Ovary (tissue), 3 donors: ENCODE measurements around the gene MITF.

Experiments used
- POLR2A ChIP-seq: fragments of 450-650 bp; IDR thresholded peaks from one replicate; pipeline ENCODE4 v1.6.1; 2017; ENCODE audit warnings: antibody characterized with exemption, mild to moderate bottlenecking, moderate library complexity
- TF ChIP-seq, protein P1 (sequence below), 3 donors: fragments of 450-650 bp in 2 of 3; fragments of 200-600 bp in 1 of 3; IDR thresholded peaks; one replicate each; pipeline versions ENCODE4 v1.5.1 to v1.8.0; 2016 to 2022; ENCODE audit warnings: antibody characterized with exemption in 3 of 3, mild to moderate bottlenecking in 1 of 3
- donor health status: DM: no; HTN: no; CAD: no.

DNA sequence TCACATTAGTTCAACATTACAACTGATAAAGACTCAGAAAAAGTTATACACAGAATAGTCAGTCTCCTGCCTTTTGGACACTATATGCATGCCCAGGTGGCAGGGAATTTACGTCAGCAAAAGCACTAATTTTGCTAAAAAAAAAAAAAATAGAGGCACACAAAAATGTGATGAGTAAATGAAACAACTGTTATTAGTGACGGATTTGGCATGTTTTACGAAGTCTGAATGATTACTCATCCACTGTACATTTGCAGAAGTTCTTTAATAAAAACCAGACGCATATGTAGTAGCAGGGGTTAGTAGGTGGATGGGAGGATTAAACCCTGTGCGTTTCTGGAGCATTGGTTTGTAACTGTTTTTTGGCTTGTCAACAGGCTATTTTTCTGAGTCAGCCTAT lies 99.0 kb downstream of the MITF start:
- no peak for TF ChIP-seq POLR2A
- TF ChIP-seq, protein P1, sequence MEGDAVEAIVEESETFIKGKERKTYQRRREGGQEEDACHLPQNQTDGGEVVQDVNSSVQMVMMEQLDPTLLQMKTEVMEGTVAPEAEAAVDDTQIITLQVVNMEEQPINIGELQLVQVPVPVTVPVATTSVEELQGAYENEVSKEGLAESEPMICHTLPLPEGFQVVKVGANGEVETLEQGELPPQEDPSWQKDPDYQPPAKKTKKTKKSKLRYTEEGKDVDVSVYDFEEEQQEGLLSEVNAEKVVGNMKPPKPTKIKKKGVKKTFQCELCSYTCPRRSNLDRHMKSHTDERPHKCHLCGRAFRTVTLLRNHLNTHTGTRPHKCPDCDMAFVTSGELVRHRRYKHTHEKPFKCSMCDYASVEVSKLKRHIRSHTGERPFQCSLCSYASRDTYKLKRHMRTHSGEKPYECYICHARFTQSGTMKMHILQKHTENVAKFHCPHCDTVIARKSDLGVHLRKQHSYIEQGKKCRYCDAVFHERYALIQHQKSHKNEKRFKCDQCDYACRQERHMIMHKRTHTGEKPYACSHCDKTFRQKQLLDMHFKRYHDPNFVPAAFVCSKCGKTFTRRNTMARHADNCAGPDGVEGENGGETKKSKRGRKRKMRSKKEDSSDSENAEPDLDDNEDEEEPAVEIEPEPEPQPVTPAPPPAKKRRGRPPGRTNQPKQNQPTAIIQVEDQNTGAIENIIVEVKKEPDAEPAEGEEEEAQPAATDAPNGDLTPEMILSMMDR (IDR thresholded peaks at IDR 0.05), result no peak
